Measurements from ENCODE around the gene WNT7B.

Gene WNT7B

GRCh38 chr22:45871721-45872120 is 105.2 kb downstream of the WNT7B start:
- DNase-seq (ENCODE audit: low read depth in 2 of 2) = no peak

Data from stimulated activated CD4-positive, alpha-beta T cell treated with anti-CD3 and anti-CD28 coated beads, Interleukin-1b, Interleukin-23, amount 100 ng/mL, for 4 hours (primary cell).